Tibial nerve (tissue), 4 donors: Measurements from ENCODE around the gene NHERF2.

ENCODE experiments used
- EP300 ChIP-seq, 2 donors: sonication (generic); formaldehyde crosslinking; IDR thresholded peaks; one replicate each; pipeline ENCODE4 v1.6.1; 2017; ENCODE audit warnings: antibody characterized with exemption in 2 of 2, mild to moderate bottlenecking in 1 of 2
- POLR2A ChIP-seq, 2 donors: fragments of 450-650 bp; IDR thresholded peaks; one replicate each; pipeline ENCODE4 v1.6.1; 2017; ENCODE audit warnings: antibody characterized with exemption in 2 of 2, mild to moderate bottlenecking in 2 of 2, moderate library complexity in 2 of 2
- TF ChIP-seq, protein P1 (sequence below), 5 experiments: fragments of 200-600 bp in 3 of 5; fragments of 450-650 bp in 2 of 5; sonication (generic) in 3 of 5; IDR thresholded peaks; one replicate each; pipeline ENCODE4 v1.5.1; 2016 to 2019; ENCODE audit warnings: antibody characterized with exemption in 5 of 5, mild to moderate bottlenecking in 3 of 5, moderate library complexity in 2 of 5

DNA sequence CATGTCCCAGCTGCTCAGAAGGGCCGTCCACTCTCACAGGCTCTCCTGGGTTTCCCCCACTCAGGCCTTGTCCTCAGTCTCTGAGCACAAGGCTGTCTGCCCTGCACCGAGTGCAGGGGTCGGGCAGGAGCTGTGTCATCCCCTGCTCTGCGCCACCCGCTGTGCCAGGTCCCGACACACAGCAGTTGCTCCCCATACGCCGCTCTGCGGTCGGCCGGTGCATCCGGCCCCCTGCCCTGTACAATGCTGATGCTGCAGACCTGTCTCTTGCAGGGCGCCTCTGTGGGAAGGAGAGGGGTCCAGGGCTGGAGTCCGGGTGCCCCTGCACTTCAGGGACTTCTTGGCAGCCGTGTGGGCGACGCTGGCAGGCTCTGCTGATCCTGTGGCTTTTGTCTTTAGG lies 27.2 kb downstream of the NHERF2 start:
- TF ChIP-seq, protein P1, sequence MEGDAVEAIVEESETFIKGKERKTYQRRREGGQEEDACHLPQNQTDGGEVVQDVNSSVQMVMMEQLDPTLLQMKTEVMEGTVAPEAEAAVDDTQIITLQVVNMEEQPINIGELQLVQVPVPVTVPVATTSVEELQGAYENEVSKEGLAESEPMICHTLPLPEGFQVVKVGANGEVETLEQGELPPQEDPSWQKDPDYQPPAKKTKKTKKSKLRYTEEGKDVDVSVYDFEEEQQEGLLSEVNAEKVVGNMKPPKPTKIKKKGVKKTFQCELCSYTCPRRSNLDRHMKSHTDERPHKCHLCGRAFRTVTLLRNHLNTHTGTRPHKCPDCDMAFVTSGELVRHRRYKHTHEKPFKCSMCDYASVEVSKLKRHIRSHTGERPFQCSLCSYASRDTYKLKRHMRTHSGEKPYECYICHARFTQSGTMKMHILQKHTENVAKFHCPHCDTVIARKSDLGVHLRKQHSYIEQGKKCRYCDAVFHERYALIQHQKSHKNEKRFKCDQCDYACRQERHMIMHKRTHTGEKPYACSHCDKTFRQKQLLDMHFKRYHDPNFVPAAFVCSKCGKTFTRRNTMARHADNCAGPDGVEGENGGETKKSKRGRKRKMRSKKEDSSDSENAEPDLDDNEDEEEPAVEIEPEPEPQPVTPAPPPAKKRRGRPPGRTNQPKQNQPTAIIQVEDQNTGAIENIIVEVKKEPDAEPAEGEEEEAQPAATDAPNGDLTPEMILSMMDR (IDR thresholded peaks at IDR 0.05) = no peak
- TF ChIP-seq POLR2A (IDR thresholded peaks at IDR 0.05) (no peak), EP300 (IDR thresholded peaks at IDR 0.05) (no peak)
